A673 (cell line): ENCODE results near the gene FOXQ1. TPM values are rescaled to one million over a fixed set of nuclear protein-coding genes. Genes with fewer than 3 reads are reported as not detected.

Experiments used
- BruUV-seq: library from RNA; stranded (reverse); fragments of 400-500 nt; replicated peaks from 2 replicates; lab custom pipeline; 2021; lab: Mats Ljungman, UMichigan
- CTCF ChIA-PET: fragments of 300-600 bp; sonication (Branson Sonifier 250); formaldehyde crosslinking; loops from one replicate; lab custom pipeline; 2022; ENCODE audit warnings: antibody characterized with exemption; lab: Charles Lee
- POLR2A ChIA-PET: fragments of 300-600 bp; sonication (Branson Sonifier 250); formaldehyde crosslinking; loops from one replicate; lab custom pipeline; 2022; ENCODE audit warnings: antibody characterized with exemption; ENCODE audit not compliant: low non-redundant PET; lab: Charles Lee
- DNase-seq: peaks from one replicate; pipeline ENCODE4 v3.0.0-alpha.2; 2015; ENCODE audit warnings: low spot score
- H3K27ac ChIP-seq: fragments of 200-600 bp; sonication (generic); 2 replicates; pipeline ENCODE4 v1.5.1; 2016; ENCODE audit warnings: mixed run types, low read depth, mild to moderate bottlenecking, mixed read lengths, antibody characterized with exemption, low read length; ENCODE audit not compliant: poor library complexity, severe bottlenecking
- H3K27me3 ChIP-seq: fragments of 200-600 bp; sonication (generic); replicated peaks from 2 replicates; pipeline ENCODE4 v1.6.1; 2017; ENCODE audit warnings: mixed run types, low read depth, mild to moderate bottlenecking, mixed read lengths, antibody characterized with exemption, low read length; ENCODE audit not compliant: insufficient read depth, poor library complexity
- H3K36me3 ChIP-seq: fragments of 200-600 bp; sonication (generic); 2 replicates; pipeline ENCODE4 v1.6.1; 2016; ENCODE audit warnings: mixed run types, mild to moderate bottlenecking, mixed read lengths, antibody characterized with exemption, low read length; ENCODE audit not compliant: insufficient read depth, poor library complexity, severe bottlenecking
- H3K4me1 ChIP-seq: fragments of 200-600 bp; sonication (generic); 2 replicates; pipeline ENCODE4 v1.6.1; 2017; ENCODE audit warnings: mixed run types, mild to moderate bottlenecking, mixed read lengths, antibody characterized with exemption, low read length; ENCODE audit not compliant: insufficient read depth, poor library complexity, severe bottlenecking
- H3K4me3 ChIP-seq: fragments of 200-600 bp; sonication (generic); 2 replicates; pipeline ENCODE4 v1.5.1; 2016; ENCODE audit warnings: low read depth, mixed run types, mild to moderate bottlenecking, mixed read lengths, low read length; ENCODE audit not compliant: poor library complexity, severe bottlenecking
- H3K9me3 ChIP-seq: fragments of 200-600 bp; sonication (generic); 2 replicates; pipeline ENCODE4 v1.6.1; 2016; ENCODE audit warnings: mixed run types, low read depth, mild to moderate bottlenecking, mixed read lengths, antibody characterized with exemption, low read length; ENCODE audit not compliant: poor library complexity, severe bottlenecking
- EZH2 ChIP-seq: fragments of 200-600 bp; sonication (generic); IDR thresholded peaks from 2 replicates; pipeline ENCODE4 v1.6.1; 2017; ENCODE audit warnings: borderline replicate concordance, low read depth, mild to moderate bottlenecking, mixed read lengths, antibody characterized with exemption, low read length; ENCODE audit not compliant: poor library complexity, severe bottlenecking
- intact Hi-C: fragments of 100-400 bp; cut with micrococcal nuclease; formaldehyde crosslinking; loops from one replicate; pipeline ENCODE4 v1.10.0; 2022; ENCODE audit not compliant: unreplicated experiment
- total RNA-seq: library from RNA; stranded (reverse); gene quantifications from 2 replicates; pipeline ENCODE4 v1.2.3, GENCODE V29; 2021
- TF ChIP-seq, protein P1 (sequence below): fragments of 300-800, 200-600 bp; sonication (generic); conservative IDR thresholded peaks from 2 replicates; pipeline ENCODE4 v1.5.1; 2017; ENCODE audit warnings: low read depth, mild to moderate bottlenecking, antibody characterized with exemption, low read length, moderate library complexity, mixed read lengths

The FOXQ1 gene
- total RNA-seq, 1 experiment from 2014 or later, result not detected

- H3K36me3 ChIP-seq, result no peaks in the 10 kb centered on the region
- no peak for DNase-seq
- H3K9me3 ChIP-seq, result no peaks in the 10 kb centered on the region
- no peak overlapping the region for H3K27ac ChIP-seq
- no peaks in the 10 kb centered on the region for H3K4me1 ChIP-seq
- no TSS peak for BruUV-seq
- H3K4me3 ChIP-seq, result no peak overlapping the region
- peaks cover 4% of the 10 kb centered on the region for H3K27me3 ChIP-seq
- ChIA-PET POLR2A (no interaction called here), CTCF (no interaction called here)
- TF ChIP-seq, protein P1, sequence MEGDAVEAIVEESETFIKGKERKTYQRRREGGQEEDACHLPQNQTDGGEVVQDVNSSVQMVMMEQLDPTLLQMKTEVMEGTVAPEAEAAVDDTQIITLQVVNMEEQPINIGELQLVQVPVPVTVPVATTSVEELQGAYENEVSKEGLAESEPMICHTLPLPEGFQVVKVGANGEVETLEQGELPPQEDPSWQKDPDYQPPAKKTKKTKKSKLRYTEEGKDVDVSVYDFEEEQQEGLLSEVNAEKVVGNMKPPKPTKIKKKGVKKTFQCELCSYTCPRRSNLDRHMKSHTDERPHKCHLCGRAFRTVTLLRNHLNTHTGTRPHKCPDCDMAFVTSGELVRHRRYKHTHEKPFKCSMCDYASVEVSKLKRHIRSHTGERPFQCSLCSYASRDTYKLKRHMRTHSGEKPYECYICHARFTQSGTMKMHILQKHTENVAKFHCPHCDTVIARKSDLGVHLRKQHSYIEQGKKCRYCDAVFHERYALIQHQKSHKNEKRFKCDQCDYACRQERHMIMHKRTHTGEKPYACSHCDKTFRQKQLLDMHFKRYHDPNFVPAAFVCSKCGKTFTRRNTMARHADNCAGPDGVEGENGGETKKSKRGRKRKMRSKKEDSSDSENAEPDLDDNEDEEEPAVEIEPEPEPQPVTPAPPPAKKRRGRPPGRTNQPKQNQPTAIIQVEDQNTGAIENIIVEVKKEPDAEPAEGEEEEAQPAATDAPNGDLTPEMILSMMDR, result no peak
- TF ChIP-seq EZH2, result no peak
- intact Hi-C loops, result no loop called here
Observed at GRCh38 chr6:1329708-1330107, 17.8 kb downstream of the FOXQ1 start.

DNA sequence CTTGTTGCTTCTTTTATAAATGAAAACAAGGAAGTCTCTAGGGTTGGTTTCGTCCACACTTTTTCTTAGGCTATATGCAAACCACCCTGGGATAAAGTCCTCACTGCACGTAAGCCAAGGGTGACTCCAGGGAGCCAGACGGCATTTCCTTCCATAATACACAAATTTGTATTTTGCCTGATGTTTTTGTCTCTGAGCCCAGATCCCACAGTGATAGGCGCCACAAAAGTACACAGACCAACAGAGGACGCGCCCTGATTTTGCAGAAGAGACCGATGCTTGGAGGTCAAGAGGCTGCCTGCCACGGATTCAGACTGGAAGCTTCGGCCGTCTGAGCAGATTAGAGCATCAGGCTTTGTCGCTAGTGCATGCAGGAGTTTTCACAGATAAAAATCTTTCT lies 22.8 kb downstream of the FOXQ1 start:
- ChIA-PET POLR2A (no interaction called here), CTCF (no interaction called here)
- H3K4me3 ChIP-seq, result no peak overlapping the region
- H3K36me3 ChIP-seq, result no peaks in the 10 kb centered on the region
- H3K9me3 ChIP-seq, result no peaks in the 10 kb centered on the region
- H3K4me1 ChIP-seq, result no peaks in the 10 kb centered on the region
- peaks cover 3% of the 10 kb centered on the region for H3K27me3 ChIP-seq
- no peak overlapping the region for H3K27ac ChIP-seq
- no peak for DNase-seq
- BruUV-seq, result no TSS peak
- intact Hi-C loops, result no loop called here
- no peak for TF ChIP-seq EZH2
- TF ChIP-seq, protein P1, result no peak

DNA sequence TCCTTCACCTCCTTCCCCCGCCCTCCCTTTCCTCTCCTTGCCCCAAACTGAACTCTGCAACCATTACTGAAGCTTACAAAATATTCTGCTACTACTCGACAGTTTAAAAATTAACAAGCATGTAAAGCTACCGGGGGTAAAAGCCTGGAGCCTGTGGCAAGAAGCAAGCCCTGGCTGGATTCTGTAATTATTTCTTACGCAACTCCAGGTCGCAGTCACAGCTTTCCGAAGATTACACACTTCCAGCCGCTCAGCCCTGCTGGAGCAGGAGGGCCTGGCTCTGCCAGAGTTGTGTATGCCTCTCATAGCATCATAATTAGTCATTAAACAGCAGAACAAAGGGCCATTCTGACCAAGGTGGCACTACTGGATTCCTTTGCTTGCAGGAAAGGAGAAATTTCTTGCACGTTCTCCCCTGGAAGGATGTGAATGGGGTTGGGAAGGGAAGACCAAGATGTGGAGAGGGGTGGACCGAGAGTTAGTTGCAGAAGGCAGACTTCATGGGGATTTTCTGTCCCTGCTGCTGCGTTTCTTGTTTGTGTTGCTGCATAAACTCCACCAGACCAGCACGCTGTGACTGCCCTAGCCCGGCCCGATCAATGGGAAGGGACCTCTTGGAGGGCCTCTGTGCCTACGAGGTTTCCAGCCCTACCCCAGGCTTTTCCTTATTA lies 23.6 kb downstream of the FOXQ1 start:
- CTCF ChIA-PET, result no interaction called here
- no peaks in the 10 kb centered on the region for H3K4me1 ChIP-seq
- intact Hi-C loops, result no loop called here
- TF ChIP-seq, protein P1, result no peak
- H3K36me3 ChIP-seq, result no peaks in the 10 kb centered on the region
- no peak overlapping the region for H3K4me3 ChIP-seq
- no peak overlapping the region for H3K27ac ChIP-seq
- H3K27me3 ChIP-seq, result peaks cover 3% of the 10 kb centered on the region
- H3K9me3 ChIP-seq, result no peaks in the 10 kb centered on the region
- POLR2A ChIA-PET, result interaction anchor here (0.6 kb wide), 1 partner anchor 18 kb away, joined by 5 read pairs; no protein-coding TSS in a partner anchor
- peak; percentile 48 for DNase-seq
- no TSS peak for BruUV-seq
